Measurements from ENCODE around the gene ARSG. TPM values are rescaled to one million over a fixed set of nuclear protein-coding genes. Genes with fewer than 3 reads are reported as not detected.

ARSG gene
- total and polyA plus RNA-seq, 5 experiments from 2014 or later = 10.4 to 15.1 (median 12.9) TPM

- Mint-ChIP-seq H3K36me3 (peaks cover 0 to 10% (median 2%) of the 10 kb centered on the region in 3 donors), H3K27ac (no peak overlapping the region), H3K4me3 (no peak overlapping the region), H3K27me3 (peaks cover 0 to 2% (median 0%) of the 10 kb centered on the region in 5 donors), H3K4me1 (peaks cover 0 to 10% (median 4%) of the 10 kb centered on the region in 4 donors), H3K9me3 (no peaks in the 10 kb centered on the region)
- POLR2A ChIA-PET = no interaction called here
- ATAC-seq (no peak), DNase-seq (no peak)
Observed at GRCh38 chr17:68450801-68451200, 159.5 kb downstream of the ARSG start.

- H3K36me3 Mint-ChIP-seq = peaks cover 0 to 10% (median 2%) of the 10 kb centered on the region in 3 donors
- peaks cover 0 to 2% (median 0%) of the 10 kb centered on the region in 5 donors for H3K27me3 Mint-ChIP-seq
- H3K4me3 Mint-ChIP-seq = no peak overlapping the region
- H3K27ac Mint-ChIP-seq = peak overlapping the region in 1 of 10 donors; percentile 50
- ATAC-seq (no peak), DNase-seq (no peak)
- POLR2A ChIA-PET = no interaction called here
- H3K9me3 Mint-ChIP-seq = no peaks in the 10 kb centered on the region
- peaks cover 0 to 20% (median 8%) of the 10 kb centered on the region in 4 donors for H3K4me1 Mint-ChIP-seq
Observed at GRCh38 chr17:68451670-68452354, 160.5 kb downstream of the ARSG start.

GRCh38 chr17:68452724-68453290, 161.5 kb downstream of the ARSG start:
- Mint-ChIP-seq H3K27ac (no peak overlapping the region), H3K4me1 (peaks cover 0 to 23% (median 11%) of the 10 kb centered on the region in 4 donors), H3K27me3 (peaks cover 0 to 2% (median 0%) of the 10 kb centered on the region in 5 donors), H3K36me3 (peaks cover 0 to 10% (median 2%) of the 10 kb centered on the region in 3 donors), H3K9me3 (no peaks in the 10 kb centered on the region), H3K4me3 (peak overlapping the region in 1 of 10 donors; percentile 41)
- DNase-seq (no peak), ATAC-seq (no peak)
- POLR2A ChIA-PET = no interaction called here

GRCh38 chr17:68453991-68454665, 162.8 kb downstream of the ARSG start:
- H3K27ac Mint-ChIP-seq = no peak overlapping the region
- DNase-seq (no peak), ATAC-seq (no peak)
- H3K36me3 Mint-ChIP-seq = peaks cover 0 to 9% (median 2%) of the 10 kb centered on the region in 3 donors
- H3K4me1 Mint-ChIP-seq = peaks cover 6 to 34% (median 20%) of the 10 kb centered on the region in 4 donors
- POLR2A ChIA-PET = interaction anchor here (0.5 kb wide), 1 partner anchor 231 kb away, joined by 3 read pairs; no protein-coding TSS in a partner anchor
- no peaks in the 10 kb centered on the region for H3K9me3 Mint-ChIP-seq
- H3K4me3 Mint-ChIP-seq = no peak overlapping the region
- peaks cover 0 to 2% (median 0%) of the 10 kb centered on the region in 5 donors for H3K27me3 Mint-ChIP-seq

GRCh38 chr17:68455901-68456338, 164.6 kb downstream of the ARSG start:
- Mint-ChIP-seq H3K27me3 (peaks cover 0 to 2% (median 0%) of the 10 kb centered on the region in 5 donors), H3K4me1 (peaks cover 13 to 51% (median 34%) of the 10 kb centered on the region in 4 donors), H3K27ac (peak overlapping the region in 3 of 10 donors; percentile 34 to 53 (median 36)), H3K4me3 (peak overlapping the region; percentile 36 to 93 (median 81)), H3K36me3 (peaks cover 0 to 2% (median under 1%) of the 10 kb centered on the region in 3 donors), H3K9me3 (no peaks in the 10 kb centered on the region)
- no peak for DNase-seq
- POLR2A ChIA-PET = interaction anchor here (0.9 to 5.8 kb wide), 5 partner anchors 16 to 208 kb away, joined by 4 to 55 read pairs (median 7); partner anchors contain the start of genes AMZ2, ARSG and SLC16A6
- no peak for ATAC-seq

GRCh38 chr17:68456339-68457167, 165.3 kb downstream of the ARSG start:
- POLR2A ChIA-PET = interaction anchor here (0.6 to 5.8 kb wide), 9 partner anchors 17 to 251 kb away, joined by 3 to 55 read pairs (median 7); partner anchors contain the start of genes AMZ2, ARSG and SLC16A6
- peaks cover 0 to 2% (median 0%) of the 10 kb centered on the region in 5 donors for H3K27me3 Mint-ChIP-seq
- H3K9me3 Mint-ChIP-seq = no peaks in the 10 kb centered on the region
- peak overlapping the region in 8 of 10 donors; percentile 43 to 92 (median 72) for H3K27ac Mint-ChIP-seq
- ATAC-seq (no peak), DNase-seq (no peak)
- peaks cover 13 to 57% (median 40%) of the 10 kb centered on the region in 4 donors for H3K4me1 Mint-ChIP-seq
- H3K4me3 Mint-ChIP-seq = peak overlapping the region; percentile 72 to 93 (median 84)
- H3K36me3 Mint-ChIP-seq = peaks cover 0 to 1% (median 0%) of the 10 kb centered on the region in 3 donors

GRCh38 chr17:68457168-68457538, 165.9 kb downstream of the ARSG start, which contains the start of gene WIPI1:
Gene WIPI1 (minus strand): TSS chr17:68457496. CDS start chr17:68457421, 75 bp downstream.
- DNase-seq = peak in 1 of 10 donors; percentile 69
- Mint-ChIP-seq H3K4me1 (peaks cover 13 to 63% (median 45%) of the 10 kb centered on the region in 4 donors), H3K36me3 (no peaks in the 10 kb centered on the region), H3K4me3 (peak within 1 kb of the TSS; percentile 76 to 93 (median 84)), H3K27me3 (peaks cover 0 to 2% (median 0%) of the 10 kb centered on the region in 5 donors), H3K27ac (peak within 1 kb of the TSS in 9 of 10 donors; percentile 55 to 96 (median 94)), H3K9me3 (no peaks in the 10 kb centered on the region)
- ATAC-seq = peak; percentile 32 to 56
- POLR2A ChIA-PET = interaction anchor here (0.6 to 5.8 kb wide), 7 partner anchors 19 to 251 kb away, joined by 3 to 55 read pairs (median 7); partner anchors contain the start of genes AMZ2, ARSG and SLC16A6

GRCh38 chr17:68457539-68458259, 166.4 kb downstream of the ARSG start:
- POLR2A ChIA-PET = interaction anchor here (0.6 to 5.8 kb wide), 16 partner anchors 16 to 409 kb away, joined by 3 to 55 read pairs (median 6); partner anchors contain the start of genes AMZ2, ARSG and SLC16A6
- H3K9me3 Mint-ChIP-seq = no peaks in the 10 kb centered on the region
- peaks cover 0 to 2% (median 0%) of the 10 kb centered on the region in 5 donors for H3K27me3 Mint-ChIP-seq
- DNase-seq (peak; percentile 96 to 99 (median 98)), ATAC-seq (peak; percentile 93)
- H3K4me3 Mint-ChIP-seq = peak overlapping the region; percentile 71 to 89 (median 82)
- H3K36me3 Mint-ChIP-seq = no peaks in the 10 kb centered on the region
- H3K4me1 Mint-ChIP-seq = peaks cover 15 to 69% (median 49%) of the 10 kb centered on the region in 4 donors
- peak overlapping the region in 9 of 10 donors; percentile 55 to 96 (median 94) for H3K27ac Mint-ChIP-seq

- no peaks in the 10 kb centered on the region for H3K36me3 Mint-ChIP-seq
- peak overlapping the region in 9 of 10 donors; percentile 71 to 96 (median 94) for H3K27ac Mint-ChIP-seq
- no peaks in the 10 kb centered on the region for H3K9me3 Mint-ChIP-seq
- peaks cover 18 to 68% (median 51%) of the 10 kb centered on the region in 4 donors for H3K4me1 Mint-ChIP-seq
- H3K27me3 Mint-ChIP-seq = peaks cover 0 to 2% (median 0%) of the 10 kb centered on the region in 5 donors
- peak overlapping the region; percentile 71 to 89 (median 82) for H3K4me3 Mint-ChIP-seq
- DNase-seq = no peak
- POLR2A ChIA-PET = interaction anchor here (0.6 to 5.8 kb wide), 16 partner anchors 17 to 410 kb away, joined by 3 to 55 read pairs (median 4); partner anchors contain the start of genes AMZ2, ARSG and SLC16A6
- no peak for ATAC-seq
Observed at GRCh38 chr17:68458260-68459036, 167.2 kb downstream of the ARSG start.

GRCh38 chr17:68459037-68459639, 167.8 kb downstream of the ARSG start:
- H3K4me1 Mint-ChIP-seq = peaks cover 18 to 68% (median 51%) of the 10 kb centered on the region in 4 donors
- peak overlapping the region in 5 of 10 donors; percentile 0 to 50 (median 9) for H3K4me3 Mint-ChIP-seq
- H3K27me3 Mint-ChIP-seq = peaks cover 0 to 2% (median 0%) of the 10 kb centered on the region in 5 donors
- no peaks in the 10 kb centered on the region for H3K36me3 Mint-ChIP-seq
- no peak for ATAC-seq
- no peak for DNase-seq
- POLR2A ChIA-PET = interaction anchor here (0.8 to 5.8 kb wide), 6 partner anchors 19 to 278 kb away, joined by 3 to 55 read pairs (median 6); partner anchors contain the start of genes AMZ2, ARSG and SLC16A6
- H3K27ac Mint-ChIP-seq = peak overlapping the region in 5 of 10 donors; percentile 2 to 80 (median 68)
- no peaks in the 10 kb centered on the region for H3K9me3 Mint-ChIP-seq

Data from naive thymus-derived CD8-positive, alpha-beta T cell (primary cell).